NCI-H774 (cell line): Measurements from ENCODE around the gene RHOT1.
"Not testable (repeated sequence)": the region's sequence is repeated elsewhere in the genome, so short reads cannot be mapped to it uniquely, and the experiment has no call there.

ENCODE experiments used
- DNase-seq: peaks from one replicate; lab custom pipeline; 2025; lab: John Stamatoyannopoulos, UW

RHOT1 gene

DNA sequence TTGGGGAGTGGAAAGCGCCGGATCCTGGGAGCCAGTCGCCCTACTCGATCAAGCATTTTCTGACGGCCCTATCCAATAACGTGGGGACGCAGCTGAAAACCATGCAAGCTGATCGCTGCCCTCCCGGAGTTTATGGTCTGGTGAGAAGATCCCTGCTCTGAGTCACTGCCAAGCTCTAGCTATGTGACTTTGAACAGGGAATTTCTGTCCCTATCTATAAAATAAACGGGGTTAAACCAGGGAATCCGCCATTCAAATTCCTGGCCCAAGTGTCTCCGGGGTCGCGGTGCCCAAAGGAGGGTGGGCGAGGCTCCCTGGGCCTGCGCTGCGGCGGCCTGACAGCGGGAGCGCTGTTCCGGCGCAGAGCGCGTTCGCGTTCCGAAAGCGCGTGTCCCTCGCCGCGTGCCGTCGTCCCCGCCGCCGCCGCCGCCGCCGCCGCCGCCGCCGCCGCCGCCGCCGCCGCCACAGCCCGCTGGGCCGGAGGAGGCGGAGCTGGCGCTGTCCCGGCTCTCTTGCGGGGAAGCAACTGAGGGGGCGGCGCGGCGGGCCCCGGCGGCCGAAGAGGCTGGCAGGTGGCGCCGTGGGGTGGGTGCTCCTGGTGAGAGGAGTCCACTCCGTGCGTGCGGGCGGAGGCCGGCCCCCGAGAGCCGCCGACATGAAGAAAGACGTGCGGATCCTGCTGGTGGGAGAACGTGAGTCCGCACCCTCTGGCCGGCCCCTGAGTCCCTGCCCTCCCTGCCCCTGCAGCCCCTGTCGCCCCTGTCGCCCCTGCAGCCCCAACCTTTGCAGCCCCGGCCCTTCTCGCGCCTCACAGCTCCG, at the start of gene RHOT1:
Gene RHOT1 (plus strand): TSS at position 465 of the 819 bp plus-strand sequence. CDS start 191 bp downstream, at position 656.
- DNase-seq = peak; percentile 82

DNA sequence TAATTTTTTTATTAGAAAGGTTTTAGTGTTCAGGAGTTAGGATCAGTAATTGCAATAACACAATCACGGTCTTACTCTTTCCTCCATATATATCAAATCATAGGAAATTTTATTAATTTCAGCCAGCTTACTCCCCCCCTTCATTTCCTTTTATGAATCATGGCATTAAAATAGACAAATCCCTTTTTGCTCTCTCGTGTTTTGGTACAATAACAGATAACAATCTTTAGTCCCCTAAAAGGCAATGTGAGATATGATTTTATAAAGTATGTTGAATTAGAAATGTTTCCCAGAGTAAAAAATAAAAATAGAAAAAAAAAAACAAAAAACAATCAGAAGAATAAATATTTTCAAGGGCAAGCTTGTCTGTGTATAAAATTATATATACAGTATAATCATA, 42.6 kb upstream of the RHOT1 start:
- no peak for DNase-seq

DNA sequence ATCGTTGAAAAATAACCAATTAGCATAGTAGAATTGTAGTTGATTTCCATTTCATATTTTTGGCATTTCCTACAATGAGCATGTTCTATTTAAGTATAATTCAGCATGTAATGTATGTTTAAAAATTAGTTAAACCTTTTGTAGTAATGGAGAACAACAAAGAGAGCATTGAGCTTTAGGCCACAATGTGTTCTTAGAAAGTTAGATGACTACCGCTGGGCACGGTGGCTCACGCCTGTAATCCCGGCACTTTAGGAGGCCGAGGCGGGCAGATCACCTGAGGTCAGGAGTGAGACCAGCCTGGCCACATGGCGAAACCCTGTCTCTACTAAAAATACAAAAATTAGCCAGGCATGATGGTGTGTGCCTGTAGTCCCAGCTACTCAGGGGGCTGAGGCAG, 42.0 kb upstream of the RHOT1 start:
- not testable (repeated sequence) for DNase-seq

DNA sequence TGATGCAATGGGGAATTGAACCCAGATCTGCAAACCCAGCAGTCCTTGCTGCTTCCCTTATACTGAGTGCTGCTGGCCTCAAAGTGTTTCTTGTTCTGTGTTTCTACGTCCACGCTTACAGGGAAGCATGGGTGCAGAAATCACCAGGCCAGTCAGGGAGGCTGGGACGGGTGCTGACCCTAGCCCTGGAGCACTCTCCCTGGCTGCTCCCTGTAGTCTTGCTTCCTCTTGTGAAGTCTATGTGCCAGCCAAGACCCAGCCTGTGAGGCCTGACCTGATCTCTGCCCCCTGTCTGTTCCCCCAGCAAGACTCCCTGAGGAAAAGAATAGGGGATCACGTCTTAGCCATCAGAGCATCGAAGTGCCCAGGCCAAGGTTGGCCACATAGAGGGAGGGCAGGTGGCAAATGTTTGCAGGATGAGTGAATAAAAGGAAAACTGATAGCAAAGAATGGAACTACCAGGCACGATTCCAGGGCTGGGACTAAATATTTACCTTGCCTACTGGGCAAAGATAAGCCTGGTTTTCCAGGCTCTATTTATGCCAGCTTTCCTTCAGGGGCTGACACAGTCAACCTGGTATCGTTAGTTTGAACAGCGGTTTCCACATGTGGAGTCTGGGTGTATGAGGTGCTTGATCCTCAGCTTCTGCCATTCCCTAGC, 41.2 kb upstream of the RHOT1 start:
- DNase-seq = peak; percentile 64

DNA sequence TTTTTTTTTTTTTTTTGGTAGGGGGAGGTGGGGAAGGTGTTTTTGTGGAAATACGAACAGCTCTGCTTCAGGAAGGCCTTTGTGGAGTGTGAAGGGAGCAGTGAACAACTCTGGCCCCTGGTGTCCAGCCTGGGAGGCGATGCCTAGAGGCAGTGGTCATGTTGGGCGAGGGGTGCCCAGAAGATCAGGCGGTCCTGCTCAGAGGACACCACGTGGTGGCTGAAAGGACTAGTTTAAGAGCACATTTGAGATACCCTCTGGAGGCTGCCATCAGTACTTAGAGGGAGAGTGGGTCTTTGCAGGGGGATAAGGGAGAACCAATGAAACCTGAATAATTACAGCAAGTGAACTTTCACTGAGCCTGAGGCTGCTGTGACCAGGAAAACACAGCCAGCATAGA, 40.1 kb upstream of the RHOT1 start:
- no peak for DNase-seq

DNA sequence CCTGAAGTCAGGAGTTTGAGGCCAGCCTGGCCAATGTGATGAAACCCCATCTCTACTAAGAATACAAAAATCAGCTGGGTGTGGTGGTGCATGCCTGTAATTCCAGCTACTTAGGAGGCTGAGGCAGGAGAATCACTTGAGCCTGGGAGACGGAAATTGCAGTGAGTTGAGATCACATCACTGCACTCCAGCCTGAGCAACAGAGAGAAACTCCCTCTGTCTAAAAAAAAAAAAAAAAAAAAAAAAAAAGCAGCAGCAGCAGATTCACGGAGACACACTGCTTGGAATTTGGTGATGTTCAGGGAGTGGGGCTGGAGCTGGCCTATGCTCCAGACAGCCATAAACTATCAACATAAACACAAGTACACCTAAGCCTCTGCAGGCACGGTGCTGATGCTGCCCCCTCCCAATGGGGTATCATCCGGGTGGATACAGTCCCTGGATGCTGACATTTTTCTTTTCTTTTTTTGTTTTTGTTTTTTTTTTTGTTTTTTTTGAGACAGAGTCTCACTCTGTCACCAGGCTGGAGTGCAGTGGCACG, 39.6 kb upstream of the RHOT1 start:
- no peak for DNase-seq

DNA sequence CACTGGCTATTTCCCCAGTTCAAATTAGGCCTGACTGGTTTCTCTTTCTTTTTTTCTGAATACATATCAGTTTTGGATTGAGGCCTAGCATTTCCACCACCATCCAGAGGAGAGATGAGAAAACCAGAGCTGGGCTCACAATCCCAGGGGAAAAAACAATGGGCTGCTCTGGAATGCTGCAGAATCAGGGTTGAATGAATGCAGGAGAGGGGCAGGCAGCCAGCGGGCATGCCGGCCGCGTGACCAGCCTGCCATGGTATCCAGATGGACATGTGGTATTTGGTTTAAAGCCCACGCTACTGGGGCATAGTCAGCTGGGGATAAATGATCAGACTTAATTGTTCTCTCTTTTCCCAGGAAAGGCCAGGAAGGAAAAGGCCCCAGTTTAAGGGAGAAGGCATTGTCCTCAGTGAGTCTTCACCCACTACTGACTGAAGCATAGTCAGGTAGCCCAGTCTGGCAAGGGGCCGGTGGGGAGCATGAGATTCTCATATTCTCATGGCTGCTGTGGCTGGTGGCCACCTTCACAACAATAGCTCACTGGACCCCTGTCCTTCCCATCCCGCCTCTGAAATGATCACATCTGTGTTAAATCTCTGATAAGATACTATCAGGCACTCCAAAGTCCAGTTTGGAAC, 38.7 kb upstream of the RHOT1 start:
- DNase-seq = no peak

DNA sequence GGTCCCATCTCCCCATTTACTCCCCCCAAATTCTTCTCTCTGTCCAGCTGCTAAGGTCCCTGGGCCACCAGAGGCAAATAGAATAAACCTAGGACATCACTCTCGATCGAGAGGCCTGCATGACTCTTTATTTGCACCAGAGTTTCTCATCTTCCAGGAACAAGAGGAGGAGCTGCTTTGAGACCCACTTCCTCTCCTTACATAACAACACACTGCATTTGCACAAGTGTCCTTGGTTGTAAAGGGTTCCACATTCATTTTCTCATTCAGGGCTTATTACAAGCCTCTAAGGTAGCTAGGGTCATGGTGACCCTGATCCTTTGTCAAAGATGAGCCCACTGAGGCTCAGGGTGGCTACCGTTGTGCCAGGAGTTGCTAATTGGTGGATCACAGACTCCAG, 38.1 kb upstream of the RHOT1 start:
- no peak for DNase-seq

DNA sequence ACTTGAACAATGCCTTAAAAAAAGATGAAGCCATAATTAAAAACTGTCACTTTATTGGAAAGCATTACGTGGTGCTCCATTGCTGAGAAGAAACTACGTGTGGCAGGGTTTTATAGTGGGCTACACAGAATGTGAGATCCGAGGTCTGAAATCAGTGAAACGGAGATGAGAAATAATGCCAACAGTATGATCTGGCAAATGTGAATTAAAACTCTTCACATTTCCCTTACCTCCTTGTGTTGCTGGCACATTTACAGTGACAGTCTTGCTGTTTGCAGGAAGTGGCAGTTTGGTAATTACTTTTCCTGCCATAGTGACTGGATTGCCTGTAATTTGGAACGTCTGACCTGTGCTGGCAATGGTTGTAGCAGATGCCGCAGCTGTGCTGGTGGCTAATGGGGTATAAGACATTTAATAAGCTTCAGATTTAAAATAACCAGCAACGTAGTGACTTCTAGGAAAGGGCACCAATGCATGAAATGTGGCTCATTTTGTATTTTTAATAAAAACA, 35.8 kb upstream of the RHOT1 start:
- DNase-seq = not testable (repeated sequence)

DNA sequence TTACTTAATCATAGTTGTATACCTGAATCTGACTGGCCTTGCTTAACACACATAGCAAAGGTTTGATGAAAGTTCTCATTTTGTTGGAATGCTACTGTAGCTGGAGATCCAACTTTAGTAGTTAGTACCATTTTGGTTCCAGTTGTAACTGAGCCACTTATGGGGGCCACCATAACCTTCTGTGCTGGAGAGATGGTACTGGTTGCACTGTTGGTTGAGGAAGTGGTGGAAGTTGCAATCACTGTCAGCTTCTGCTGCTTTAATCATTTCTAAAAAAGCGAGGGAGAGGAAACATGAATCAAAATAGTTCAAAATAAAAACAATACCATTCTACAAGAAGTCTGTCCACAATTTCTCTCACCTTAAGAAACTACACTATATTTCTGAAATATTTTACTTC, 35.1 kb upstream of the RHOT1 start:
- not testable (repeated sequence) for DNase-seq

DNA sequence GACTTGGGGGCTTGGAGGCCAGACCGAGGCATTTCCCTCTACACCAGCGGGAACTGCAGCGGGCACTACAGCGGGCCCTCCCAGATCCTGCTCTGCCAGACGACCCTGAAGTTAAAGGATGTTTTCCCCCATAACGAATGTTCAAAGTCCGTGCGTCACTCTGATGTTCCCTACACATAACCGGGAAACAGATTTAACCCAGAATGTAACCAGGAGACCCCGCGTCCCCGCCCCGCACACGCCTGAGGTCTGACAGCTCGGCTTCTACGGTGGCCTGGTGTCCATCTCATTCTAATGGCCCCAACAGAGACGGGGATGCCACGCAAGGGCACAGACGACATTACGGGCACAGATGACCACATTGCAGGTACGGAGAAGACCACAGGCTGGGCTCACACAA, 31.7 kb upstream of the RHOT1 start:
- DNase-seq = no peak

DNA sequence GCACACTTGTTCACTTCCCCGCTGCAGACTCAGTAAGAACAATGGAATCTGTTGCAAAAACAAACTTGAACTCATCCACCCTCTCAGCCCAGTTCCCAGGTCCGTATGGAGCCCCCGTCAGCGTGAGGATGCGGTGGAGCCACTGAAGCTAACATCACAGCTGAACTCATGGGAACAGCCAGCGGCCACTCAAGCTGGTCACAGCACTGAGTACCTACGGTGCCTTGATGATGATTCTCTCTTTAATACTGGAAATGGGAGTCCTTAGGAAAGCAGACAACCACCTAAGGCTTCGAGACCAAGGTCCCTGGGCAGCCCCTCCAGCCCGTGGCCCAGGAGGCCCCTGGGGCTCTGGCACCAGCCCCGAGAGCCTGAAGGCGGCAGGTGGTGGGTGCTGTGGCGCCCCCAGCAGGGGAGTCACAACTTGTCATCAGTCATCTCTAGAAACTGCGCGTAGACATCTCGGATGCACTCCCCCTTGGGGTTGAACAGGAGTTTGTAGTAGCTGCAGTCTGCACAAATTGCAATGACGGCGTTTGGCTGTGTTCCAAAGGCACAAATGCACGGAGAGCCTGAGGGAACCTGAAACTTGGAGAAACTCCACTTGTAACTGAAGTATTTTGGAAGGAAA, 31.0 kb upstream of the RHOT1 start:
- peak; percentile 45 for DNase-seq

DNA sequence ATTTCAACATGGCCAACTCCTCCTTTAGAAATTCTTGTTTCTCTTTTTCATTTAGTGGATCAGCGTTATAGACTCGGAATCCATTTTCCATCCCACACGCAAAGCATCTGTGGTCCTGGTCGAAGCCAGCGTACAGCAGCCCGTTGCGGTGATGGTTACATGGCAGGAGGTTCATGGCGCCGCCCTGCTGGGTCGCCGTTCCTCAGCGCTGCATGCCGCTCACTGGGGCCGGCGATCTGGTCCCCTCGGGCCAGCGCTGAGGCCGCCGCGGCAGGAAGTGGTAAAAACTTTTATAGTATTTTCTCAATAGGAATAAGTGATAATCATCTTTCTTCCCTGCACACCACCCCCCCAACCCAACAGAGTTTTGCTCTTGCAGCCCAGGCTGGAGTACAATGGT, 29.9 kb upstream of the RHOT1 start:
- DNase-seq = no peak

DNA sequence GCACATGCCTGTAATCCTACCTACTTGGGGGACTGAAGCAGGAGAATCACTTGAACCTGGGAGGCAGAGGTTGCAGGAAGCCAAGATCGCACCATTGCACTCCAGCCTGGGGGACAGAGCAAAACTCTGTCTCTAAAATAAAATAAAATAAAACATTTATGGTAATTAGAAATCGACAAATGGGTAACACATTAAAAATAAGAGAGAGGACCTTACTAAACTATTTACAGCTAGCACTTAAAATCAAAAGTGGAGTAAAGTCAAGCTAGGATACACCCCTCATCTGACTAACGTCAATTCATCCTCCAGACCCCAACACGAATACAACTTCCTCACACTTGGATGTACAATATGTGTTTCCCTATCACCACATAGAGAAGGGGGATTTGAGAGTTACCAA, 27.8 kb upstream of the RHOT1 start:
- DNase-seq = no peak

DNA sequence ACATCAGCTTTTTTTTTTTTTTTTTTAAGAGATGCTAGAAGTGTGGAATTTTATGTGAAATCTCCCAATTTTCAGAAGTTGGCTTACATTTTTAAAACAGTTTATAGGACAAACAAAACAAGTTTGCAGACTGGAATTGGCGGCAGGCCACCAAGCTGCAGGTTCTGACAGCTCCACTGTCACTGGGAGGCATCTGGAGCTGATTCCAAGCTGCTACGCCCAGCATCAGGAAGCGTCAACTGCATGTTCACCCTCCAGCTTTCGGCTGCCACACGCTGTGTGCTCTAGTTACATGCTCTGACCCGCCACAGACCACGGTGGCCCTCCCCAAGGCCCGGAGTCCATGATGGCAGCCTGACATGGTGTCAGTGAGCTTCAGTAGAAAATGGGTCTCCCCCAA, 26.8 kb upstream of the RHOT1 start:
- not testable (repeated sequence) for DNase-seq

DNA sequence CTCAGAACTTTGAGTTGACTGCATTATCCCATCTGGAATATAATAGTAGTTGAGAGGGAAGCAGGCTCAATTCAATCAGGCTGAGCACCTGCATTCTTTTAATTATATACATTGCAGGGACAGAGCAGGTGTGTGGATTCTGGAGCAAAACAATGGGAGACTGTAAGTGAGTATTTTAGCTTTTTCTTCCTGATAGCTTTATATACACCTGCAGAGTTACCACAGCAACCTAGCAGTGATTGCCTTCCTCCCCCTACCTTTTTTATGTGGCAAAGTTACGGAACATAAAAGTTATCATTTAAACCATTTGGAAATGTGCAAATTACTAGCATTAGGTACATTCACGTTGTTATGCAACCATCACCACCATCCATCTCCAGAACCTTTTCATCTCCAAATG, 25.4 kb upstream of the RHOT1 start:
- peak; percentile 78 for DNase-seq

DNA sequence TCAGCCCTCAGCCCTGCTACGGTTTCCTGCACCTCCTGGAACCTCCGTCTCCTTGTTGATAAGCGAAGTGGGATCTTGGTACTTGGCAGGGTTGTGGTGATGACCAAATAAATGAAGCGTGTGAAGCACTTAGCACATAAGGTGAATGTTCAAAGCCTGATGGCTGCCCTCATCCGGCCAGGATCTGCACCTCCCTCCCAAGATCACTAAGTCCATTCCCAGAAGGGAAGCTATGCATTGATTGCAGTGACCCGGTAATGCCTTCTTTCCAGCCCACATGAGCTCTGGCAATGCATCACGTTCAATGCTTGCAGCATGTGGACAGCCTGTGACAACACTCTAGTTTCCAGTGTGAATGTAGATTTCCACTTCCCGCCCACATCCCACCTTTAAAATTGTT, 24.9 kb upstream of the RHOT1 start:
- no peak for DNase-seq

DNA sequence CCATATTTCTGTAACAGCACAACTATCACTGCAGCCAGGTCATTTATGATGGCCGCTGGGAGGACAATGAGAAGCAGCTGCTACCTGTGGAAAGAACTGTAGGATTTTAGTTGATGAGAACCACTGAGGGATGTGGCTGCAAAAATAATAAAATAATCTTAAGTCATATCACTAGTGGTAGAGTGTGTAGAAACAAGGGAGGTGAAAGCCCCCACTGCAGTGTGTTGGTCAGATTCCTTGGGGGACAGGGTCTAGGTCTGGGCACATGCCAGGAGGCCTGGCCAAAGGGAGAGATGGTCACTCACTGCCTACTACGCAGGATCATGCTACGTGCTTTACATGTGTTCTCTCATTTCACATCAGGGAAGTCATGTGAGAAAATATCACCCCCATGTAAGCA, 24.2 kb upstream of the RHOT1 start:
- DNase-seq = not testable (repeated sequence)

DNA sequence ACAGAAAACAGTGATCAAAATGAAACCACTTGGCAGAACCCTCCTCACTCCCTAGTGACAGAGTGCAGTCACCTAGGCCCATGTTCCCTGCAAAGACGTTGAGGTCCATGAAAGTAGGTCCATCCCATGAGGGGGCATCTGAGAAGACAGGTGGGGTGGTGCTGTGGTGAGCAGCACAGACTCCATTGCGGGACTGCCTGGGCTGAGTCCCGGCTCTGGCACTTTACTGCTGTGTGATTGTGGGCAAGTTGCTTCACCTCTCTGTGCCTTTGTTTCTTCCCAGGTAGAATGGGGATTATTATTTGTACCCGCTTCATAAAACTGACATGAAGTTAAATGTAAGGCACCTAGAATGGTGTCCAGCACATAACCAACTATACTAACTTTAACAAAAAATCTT, 23.5 kb upstream of the RHOT1 start:
- no peak for DNase-seq

DNA sequence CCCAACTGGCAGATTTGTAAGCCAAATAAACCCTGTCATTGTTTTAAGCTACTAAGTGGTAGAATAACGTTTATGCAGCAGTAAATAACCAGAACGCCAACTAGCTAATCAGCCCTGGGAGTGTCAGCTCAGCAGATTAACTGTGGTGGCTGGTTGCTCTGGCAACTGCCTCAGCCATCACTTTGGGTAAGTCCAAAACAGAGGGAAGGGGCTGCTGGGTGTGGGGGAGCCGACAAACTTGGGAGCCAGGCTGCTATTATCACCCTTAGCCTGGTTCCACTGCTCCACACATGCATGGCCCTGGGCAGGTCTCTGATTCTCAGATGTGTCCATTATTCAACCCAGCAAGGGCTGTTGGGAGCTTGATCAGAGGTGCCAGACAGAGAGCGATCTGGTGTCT, 22.2 kb upstream of the RHOT1 start:
- no peak for DNase-seq

DNA sequence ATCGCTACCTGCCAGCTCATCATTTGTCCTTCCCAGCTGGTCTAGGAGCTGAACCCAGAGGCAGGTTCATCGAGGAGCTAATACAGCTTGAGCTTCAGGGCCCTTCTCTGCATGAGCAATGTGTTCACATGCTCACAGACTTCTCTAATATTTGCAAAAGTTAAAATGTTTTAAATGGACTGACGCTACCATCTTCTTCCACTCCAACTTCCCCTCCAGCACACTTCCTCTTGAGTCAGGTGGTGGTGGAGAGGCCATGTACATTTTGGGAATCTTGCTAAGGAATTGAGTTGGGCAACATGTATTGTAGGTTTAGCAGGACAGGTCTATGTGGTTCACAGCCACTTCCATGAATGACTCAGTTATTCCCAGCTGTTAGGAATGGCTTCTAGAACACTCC, 21.6 kb upstream of the RHOT1 start:
- DNase-seq = no peak

DNA sequence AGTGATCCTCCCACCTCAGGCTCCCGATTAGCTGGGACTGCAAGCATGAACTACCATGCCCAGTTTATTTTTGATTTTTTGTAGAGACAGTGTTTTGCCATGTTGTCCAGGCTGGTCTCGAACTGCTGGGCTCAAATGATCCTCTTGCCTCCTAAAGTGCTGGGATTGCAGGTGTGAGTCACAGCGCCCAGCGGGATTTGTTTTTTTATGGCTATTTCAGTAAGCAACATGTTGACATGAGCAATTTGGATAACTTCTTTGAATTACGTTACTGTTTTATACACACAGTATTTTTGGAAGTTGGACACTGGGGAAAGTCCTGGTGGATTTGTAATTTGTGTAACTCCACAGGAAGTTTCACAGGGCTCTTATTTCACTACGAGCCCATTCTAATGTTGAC, 18.5 kb upstream of the RHOT1 start:
- DNase-seq = no peak
